Measurements from ENCODE around the gene AHNAK2.

Gene AHNAK2

GRCh38 chr14:104936361-104937155 is 41.6 kb downstream of the AHNAK2 start:
- DNase-seq (ENCODE audit: low read depth): no peak
- H3K4me3 ChIP-seq (ENCODE audit: low read depth, low read length): no peak overlapping the region
- TF ChIP-seq, protein P1, sequence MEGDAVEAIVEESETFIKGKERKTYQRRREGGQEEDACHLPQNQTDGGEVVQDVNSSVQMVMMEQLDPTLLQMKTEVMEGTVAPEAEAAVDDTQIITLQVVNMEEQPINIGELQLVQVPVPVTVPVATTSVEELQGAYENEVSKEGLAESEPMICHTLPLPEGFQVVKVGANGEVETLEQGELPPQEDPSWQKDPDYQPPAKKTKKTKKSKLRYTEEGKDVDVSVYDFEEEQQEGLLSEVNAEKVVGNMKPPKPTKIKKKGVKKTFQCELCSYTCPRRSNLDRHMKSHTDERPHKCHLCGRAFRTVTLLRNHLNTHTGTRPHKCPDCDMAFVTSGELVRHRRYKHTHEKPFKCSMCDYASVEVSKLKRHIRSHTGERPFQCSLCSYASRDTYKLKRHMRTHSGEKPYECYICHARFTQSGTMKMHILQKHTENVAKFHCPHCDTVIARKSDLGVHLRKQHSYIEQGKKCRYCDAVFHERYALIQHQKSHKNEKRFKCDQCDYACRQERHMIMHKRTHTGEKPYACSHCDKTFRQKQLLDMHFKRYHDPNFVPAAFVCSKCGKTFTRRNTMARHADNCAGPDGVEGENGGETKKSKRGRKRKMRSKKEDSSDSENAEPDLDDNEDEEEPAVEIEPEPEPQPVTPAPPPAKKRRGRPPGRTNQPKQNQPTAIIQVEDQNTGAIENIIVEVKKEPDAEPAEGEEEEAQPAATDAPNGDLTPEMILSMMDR (conservative IDR thresholded peaks at IDR 0.05; ENCODE audit: low read depth, low read length): no peak

- no peak overlapping the region for H3K4me3 ChIP-seq (ENCODE audit: low read depth, low read length)
- TF ChIP-seq, protein P1 (conservative IDR thresholded peaks at IDR 0.05; ENCODE audit: low read depth, low read length): no peak
- DNase-seq (ENCODE audit: low read depth): no peak
These were observed 42.2 kb downstream of the AHNAK2 start for GRCh38 chr14:104935955-104936354.

DNA sequence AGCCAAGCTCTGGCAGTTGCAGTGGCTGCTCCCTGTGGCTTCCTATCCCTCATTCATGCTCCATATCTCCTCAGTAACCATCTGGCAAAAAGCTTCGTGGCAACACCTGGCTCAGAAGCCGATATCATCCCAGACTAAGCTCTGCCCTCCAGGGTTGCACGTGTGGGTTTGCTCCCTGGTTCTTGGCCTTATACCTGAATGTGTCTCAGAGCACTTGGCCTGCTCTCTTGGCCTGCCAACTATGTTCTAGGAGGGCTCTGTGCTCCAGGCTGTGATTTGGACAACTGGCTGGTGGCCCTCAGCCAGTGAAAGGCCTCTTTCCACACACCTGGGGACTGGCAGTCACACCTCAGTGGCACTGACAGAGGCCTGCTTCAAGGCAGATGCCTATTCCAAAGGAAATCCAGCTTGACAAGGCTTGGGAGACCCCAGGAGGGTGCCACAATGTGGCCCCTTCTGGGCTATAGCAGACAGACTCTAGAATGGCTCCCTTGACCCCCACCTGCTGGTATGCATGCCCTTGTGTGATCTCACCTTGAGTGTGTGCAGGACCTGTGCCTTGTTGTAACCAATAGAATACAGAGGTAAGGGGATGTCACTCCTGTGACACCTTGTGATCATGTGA is 43.0 kb downstream of the AHNAK2 start:
- TF ChIP-seq, protein P1 (conservative IDR thresholded peaks at IDR 0.05; ENCODE audit: low read depth, low read length): no peak
- no peak overlapping the region for H3K4me3 ChIP-seq (ENCODE audit: low read depth, low read length)
- no peak for DNase-seq (ENCODE audit: low read depth)

GRCh38 chr14:104933746-104934733 is 44.1 kb downstream of the AHNAK2 start:
- TF ChIP-seq, protein P1 (conservative IDR thresholded peaks at IDR 0.05; ENCODE audit: low read depth, low read length): no peak
- no peak for DNase-seq (ENCODE audit: low read depth)

GRCh38 chr14:104932676-104933631 is 45.2 kb downstream of the AHNAK2 start:
- TF ChIP-seq, protein P1 (conservative IDR thresholded peaks at IDR 0.05; ENCODE audit: low read depth, low read length): peak; percentile 59
- DNase-seq (ENCODE audit: low read depth): peak; percentile 66
- H3K4me3 ChIP-seq (ENCODE audit: low read depth, low read length): peak overlapping the region; percentile 46

More at GRCh38 chr14:104933746-104934733, 44.1 kb downstream of the AHNAK2 start:
- no peak overlapping the region for H3K4me3 ChIP-seq (ENCODE audit: low read depth, low read length)
